HepG2 (cell line): ENCODE measurements around the gene PLK3. TPM values are rescaled to one million over a fixed set of nuclear protein-coding genes. Genes with fewer than 3 reads are reported as not detected.
A peak's percentile ranks its signal among the peaks of the same experiment; 100 is the strongest.

ENCODE experiments used
- DPF2 ChIP-seq: sonication (generic); formaldehyde crosslinking; IDR thresholded peaks from 2 replicates; pipeline ENCODE4 v1.4.0; 2020; ENCODE audit warnings: mild to moderate bottlenecking, low read depth, missing genetic modification reagents, borderline replicate concordance
- FOXA1 ChIP-seq, 2 experiments: fragments of 450-650 bp in 1 of 2; sonication (generic) in 1 of 2; formaldehyde crosslinking in 1 of 2; IDR thresholded peaks; 2 replicates each; pipeline versions ENCODE4 v1.4.0 to v1.6.1; 2016 to 2020; ENCODE audit warnings: missing genetic modification reagents in 1 of 2
- FUBP1 ChIP-seq: sonication (generic); formaldehyde crosslinking; IDR thresholded peaks from 2 replicates; pipeline ENCODE4 v1.5.1; 2020; ENCODE audit warnings: missing genetic modification reagents, mild to moderate bottlenecking, borderline replicate concordance
- GFI1 ChIP-seq: sonication (generic); formaldehyde crosslinking; IDR thresholded peaks from 2 replicates; pipeline ENCODE4 v1.5.0; 2020; ENCODE audit warnings: missing genetic modification reagents, mild to moderate bottlenecking, borderline replicate concordance
- IRF2 ChIP-seq: IDR thresholded peaks from 2 replicates; pipeline ENCODE4 v1.6.1; 2018; ENCODE audit warnings: missing genetic modification reagents, missing compliant biosample characterization
- KDM5B ChIP-seq: sonication (generic); formaldehyde crosslinking; IDR thresholded peaks from 2 replicates; pipeline ENCODE4 v1.4.0; 2020; ENCODE audit warnings: missing genetic modification reagents, mild to moderate bottlenecking, borderline replicate concordance
- MAF1 ChIP-seq: sonication (generic); formaldehyde crosslinking; IDR thresholded peaks from 2 replicates; pipeline ENCODE4 v1.5.0; 2020; ENCODE audit warnings: missing genetic modification reagents, borderline replicate concordance
- MIER2 ChIP-seq: IDR thresholded peaks from 2 replicates; pipeline ENCODE4 v1.6.1; 2016; ENCODE audit warnings: missing biosample characterization, missing genetic modification reagents
- MYC ChIP-seq: sonication (generic); formaldehyde crosslinking; IDR thresholded peaks from 2 replicates; pipeline ENCODE4 v1.9.0; 2021; ENCODE audit warnings: missing genetic modification reagents, borderline replicate concordance
- RAD21 ChIP-seq: fragments of 450-650 bp; formaldehyde crosslinking; IDR thresholded peaks from 2 replicates; pipeline ENCODE4 v1.5.0; 2020; ENCODE audit warnings: mild to moderate bottlenecking
- SETDB1 ChIP-seq: sonication (generic); formaldehyde crosslinking; IDR thresholded peaks from 2 replicates; pipeline ENCODE4 v1.5.1; 2020; ENCODE audit warnings: missing genetic modification reagents, mild to moderate bottlenecking, borderline replicate concordance
- SOX13 ChIP-seq, 3 experiments: fragments of 450-650 bp in 1 of 3; sonication (generic) in 1 of 3; formaldehyde crosslinking in 1 of 3; IDR thresholded peaks in 2 of 3; conservative IDR thresholded peaks in 1 of 3; 2 replicates each; pipeline versions ENCODE4 v1.5.0 to v1.6.1; 2016 to 2020; ENCODE audit warnings: antibody characterized with exemption in 1 of 3, mild to moderate bottlenecking in 1 of 3, missing compliant biosample characterization in 1 of 3, missing genetic modification reagents in 1 of 3, moderate library complexity in 1 of 3
- STAT5B ChIP-seq: sonication (generic); formaldehyde crosslinking; IDR thresholded peaks from 2 replicates; pipeline ENCODE4 v1.4.0; 2020; ENCODE audit warnings: missing genetic modification reagents
- TEAD3 ChIP-seq: optimal IDR thresholded peaks from 2 replicates; pipeline ENCODE3; 2016; ENCODE audit warnings: borderline replicate concordance
- TSC22D2 ChIP-seq: sonication (generic); formaldehyde crosslinking; IDR thresholded peaks from 2 replicates; pipeline ENCODE4 v1.5.1; 2020; ENCODE audit warnings: missing genetic modification reagents, mild to moderate bottlenecking, borderline replicate concordance
- ZBTB3 ChIP-seq: sonication (generic); formaldehyde crosslinking; IDR thresholded peaks from 2 replicates; pipeline ENCODE4 v1.4.0; 2020; ENCODE audit warnings: low read depth, mild to moderate bottlenecking, moderate library complexity, missing genetic modification reagents, borderline replicate concordance
- ZFP41 ChIP-seq: sonication (generic); formaldehyde crosslinking; IDR thresholded peaks from 2 replicates; pipeline ENCODE4 v1.4.0; 2020; ENCODE audit warnings: mild to moderate bottlenecking, missing genetic modification reagents, borderline replicate concordance
- ZNF143 ChIP-seq: sonication (generic); formaldehyde crosslinking; IDR thresholded peaks from 2 replicates; pipeline ENCODE4 v1.4.0; 2020; ENCODE audit warnings: missing genetic modification reagents
- ZNF235 ChIP-seq: sonication (generic); formaldehyde crosslinking; IDR thresholded peaks from 2 replicates; pipeline ENCODE4 v1.8.1; 2023; ENCODE audit warnings: mild to moderate bottlenecking, missing genetic modification reagents, borderline replicate concordance
- ZNF33A ChIP-seq: sonication (generic); formaldehyde crosslinking; IDR thresholded peaks from 2 replicates; pipeline ENCODE4 v1.5.1; 2020; ENCODE audit warnings: missing genetic modification reagents, mild to moderate bottlenecking, moderate library complexity, borderline replicate concordance
- ZNF510 ChIP-seq: sonication (generic); formaldehyde crosslinking; IDR thresholded peaks from 2 replicates; pipeline ENCODE4 v1.4.0; 2020; ENCODE audit warnings: low read depth, mild to moderate bottlenecking, missing genetic modification reagents
- ZNF558 ChIP-seq: sonication (generic); formaldehyde crosslinking; IDR thresholded peaks from 2 replicates; pipeline ENCODE4 v1.9.0; 2022; ENCODE audit warnings: mild to moderate bottlenecking, missing genetic modification reagents, borderline replicate concordance
- ZNF576 ChIP-seq: sonication (generic); formaldehyde crosslinking; IDR thresholded peaks from 2 replicates; pipeline ENCODE4 v1.4.0; 2020; ENCODE audit warnings: mild to moderate bottlenecking, missing genetic modification reagents
- ZNF605 ChIP-seq: sonication (generic); formaldehyde crosslinking; IDR thresholded peaks from 2 replicates; pipeline ENCODE4 v1.8.0; 2022; ENCODE audit warnings: mild to moderate bottlenecking, missing genetic modification reagents
- ZNF652 ChIP-seq: IDR thresholded peaks from 2 replicates; pipeline ENCODE4 v1.6.1; 2016; ENCODE audit warnings: low read depth, borderline replicate concordance
- ZNF782 ChIP-seq: sonication (generic); formaldehyde crosslinking; IDR thresholded peaks from 2 replicates; pipeline ENCODE4 v1.4.0; 2020; ENCODE audit warnings: missing genetic modification reagents, mild to moderate bottlenecking, borderline replicate concordance
- ZSCAN25 ChIP-seq: sonication (generic); formaldehyde crosslinking; IDR thresholded peaks from 2 replicates; pipeline ENCODE4 v1.8.0; 2022; ENCODE audit warnings: mild to moderate bottlenecking, missing genetic modification reagents
- ZSCAN31 ChIP-seq: sonication (generic); formaldehyde crosslinking; IDR thresholded peaks from 2 replicates; pipeline ENCODE4 v1.5.0; 2020; ENCODE audit warnings: low read depth, mild to moderate bottlenecking, missing genetic modification reagents
- polyA plus RNA-seq, 8 experiments: library from polyadenylated mRNA; depleted of rRNA in 3 of 8; stranded (reverse) in 7 of 8; unstranded in 1 of 8; fragments of >200 nt; fragmentation: Illumina TruSeq in 4 of 8; extraction: Trizol in 4 of 8; gene quantifications; 2 replicates each; pipeline versions ENCODE4 v1.2.1 to v1.2.3, GENCODE V29; 2011 to 2016; ENCODE audit warnings: low read depth in 4 of 8, missing spikeins in 1 of 8, mixed read lengths in 1 of 8; ENCODE audit not compliant: insufficient read depth in 1 of 8
- total RNA-seq, 5 experiments: library from RNA; depleted of rRNA; stranded (reverse); fragments of >200 nt; fragmentation: Illumina TruSeq; extraction: Trizol; gene quantifications; 2 replicates each; pipeline ENCODE4 v1.2.3, GENCODE V29; 2016; ENCODE audit warnings: low read depth in 1 of 5

The PLK3 gene
- total and polyA plus RNA-seq, 2 of the 13 experiments (the other 11 are each of a cell fraction or from before 2014, with no cell fraction given) = 9.8 to 16.9 TPM

GRCh38 chr1:44807364-44808062 is 7.3 kb downstream of the PLK3 start (continued):
- TF ChIP-seq IRF2 (0 out of 2 replicates have a peak, but pooled peaks have one; percentile 71), ZSCAN25 (CRISPR knock-in tag) (peak; percentile 81; the same call in 1 of the 2 replicates), TSC22D2 (CRISPR knock-in tag) (peak; percentile 30; the same call in 1 of the 2 replicates), ZNF605 (CRISPR knock-in tag) (peak; percentile 93), ZNF510 (peak; percentile 18; the same call in 1 of the 2 replicates), ZNF235 (CRISPR knock-in tag) (no peak), ZSCAN31 (no peak), SETDB1 (CRISPR knock-in tag) (no peak), DPF2 (CRISPR knock-in tag) (0 out of 2 replicates have a peak, but pooled peaks have one; percentile 50), ZNF782 (CRISPR knock-in tag) (peak; percentile 87), ZNF558 (CRISPR knock-in tag) (peak; percentile 73; the same call in 1 of the 2 replicates), KDM5B (CRISPR knock-in tag) (peak; percentile 87), ZNF576 (CRISPR knock-in tag) (no peak), ZFP41 (CRISPR knock-in tag) (peak; percentile 94; the same call in 1 of the 2 replicates), MYC (CRISPR knock-in tag) (peak; percentile 95), ZNF652 (CRISPR knock-in tag) (peak; percentile 7; the same call in 1 of the 2 replicates), MIER2 (0 out of 2 replicates have a peak, but pooled peaks have one; percentile 52), MAF1 (CRISPR knock-in tag) (no peak), FUBP1 (CRISPR knock-in tag) (0 out of 2 replicates have a peak, but pooled peaks have one; percentile 35), ZNF143 (peak; percentile 55; the same call in 1 of the 2 replicates), ZNF33A (CRISPR knock-in tag) (peak; percentile 95), ZBTB3 (CRISPR knock-in tag) (0 out of 2 replicates have a peak, but pooled peaks have one; percentile 27), RAD21 (CRISPR knock-in tag) (no peak), STAT5B (CRISPR knock-in tag) (no peak), GFI1 (peak; percentile 19; the same call in 1 of the 2 replicates), FOXA1 (IDR thresholded peaks at IDR 0.05) (no peak), FOXA1 (CRISPR knock-in tag; IDR thresholded peaks at IDR 0.05) (peak; percentile 54), SOX13 (IDR thresholded peaks at IDR 0.05) (peak; percentile 13), SOX13 (CRISPR knock-in tag; conservative IDR thresholded peaks at IDR 0.05 in 1 of 2, IDR thresholded peaks at IDR 0.05 in 1 of 2) (peak in 1 of 2 experiments; percentile 80; a peak in 2 of 4 replicates), TEAD3 (peak; percentile 45)
